DMS153 treated with DMSO at 0.1 percent for 48 hours (cell line): Measurements from ENCODE around the gene KAZN.

Experiments
- DNase-seq: peaks from one replicate; lab custom pipeline; 2025; ENCODE audit not compliant: unreplicated experiment; lab: John Stamatoyannopoulos, UW

Gene KAZN

DNA sequence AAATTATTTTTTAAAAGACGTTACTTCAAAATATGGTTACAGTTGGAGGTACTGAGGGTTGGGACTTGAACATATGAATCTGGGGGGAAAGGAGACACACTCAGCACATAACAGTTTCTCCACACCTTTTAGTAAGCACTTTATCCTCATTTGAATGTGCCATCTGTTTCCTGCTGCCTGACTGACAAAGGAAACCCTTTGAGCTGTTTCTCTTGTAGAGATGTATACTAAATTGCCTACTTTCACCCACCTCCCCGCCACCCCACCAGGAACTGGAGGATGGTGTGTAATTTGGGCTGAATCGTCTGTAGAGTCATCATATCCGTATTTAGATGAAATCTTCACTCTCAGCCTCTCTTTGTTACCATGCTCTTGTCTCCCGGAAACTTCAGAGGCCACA, 108.1 kb downstream of the KAZN start:
- no peak for DNase-seq

DNA sequence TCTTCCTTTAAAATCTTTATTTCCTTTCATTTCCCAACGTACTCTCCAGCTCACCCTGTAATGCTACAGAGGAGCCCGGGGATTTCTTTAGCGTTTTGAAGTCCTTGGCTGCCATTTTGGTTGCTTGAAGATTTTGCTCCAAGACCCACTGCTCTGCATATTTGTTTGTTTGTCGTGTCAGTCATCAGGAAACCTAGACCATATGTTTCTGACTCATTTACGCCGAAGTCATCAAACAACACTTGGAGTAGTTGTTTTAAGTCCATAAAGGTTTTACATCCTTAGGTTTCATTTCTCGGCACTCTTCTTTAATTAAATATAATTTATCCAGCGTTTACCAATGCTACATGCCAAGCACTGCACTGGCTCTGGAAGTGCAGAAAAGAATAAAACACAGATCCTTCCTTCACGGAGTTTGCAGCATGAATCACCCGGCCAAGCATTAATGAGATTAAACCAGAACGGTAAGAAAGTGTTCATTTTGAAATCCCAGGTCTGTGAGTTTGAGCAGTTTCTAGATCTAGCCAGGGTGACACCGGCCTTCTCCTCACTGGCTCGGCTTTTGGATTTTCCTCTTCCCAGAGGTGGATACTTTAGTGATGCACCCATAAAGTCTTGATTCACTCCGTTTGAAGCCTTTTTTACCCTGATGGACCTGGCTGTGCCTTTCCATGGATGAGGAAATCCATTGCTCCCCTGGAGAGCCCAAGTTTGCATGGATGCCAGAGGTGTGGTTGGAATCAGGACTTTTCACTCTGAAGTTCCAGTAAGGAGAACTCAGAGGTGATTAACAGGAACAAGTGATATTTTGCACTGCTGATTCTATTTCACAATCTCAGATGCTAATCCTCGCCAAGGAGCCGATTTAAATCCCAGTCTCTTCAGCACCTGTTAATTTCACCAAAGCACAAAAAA, 109.3 kb downstream of the KAZN start:
- no peak for DNase-seq

GRCh38 chr1:14710331-14710730, 111.8 kb downstream of the KAZN start:
- no peak for DNase-seq

DNA sequence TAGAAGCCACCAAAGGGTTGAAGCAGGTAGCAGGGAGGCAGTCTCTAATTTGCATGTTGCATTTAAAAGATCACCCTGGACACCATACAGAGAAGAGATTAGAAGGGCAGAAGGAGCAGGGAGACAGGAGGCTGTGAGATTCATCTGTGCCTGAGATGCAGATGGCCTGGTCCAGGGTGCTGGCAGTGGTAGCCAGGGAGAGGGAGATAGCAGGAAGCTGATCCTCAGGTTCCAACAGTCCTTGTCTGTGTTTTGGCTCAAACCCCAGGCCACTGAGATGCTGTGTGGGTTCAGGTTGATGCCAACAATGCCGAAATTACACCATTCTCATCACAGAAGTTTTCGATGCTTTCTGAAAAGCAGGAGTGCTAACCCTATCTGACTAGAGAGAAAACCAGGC, 113.7 kb downstream of the KAZN start:
- no peak for DNase-seq

- no peak for DNase-seq
Observed at GRCh38 chr1:14713077-14713476, 114.6 kb downstream of the KAZN start.

DNA sequence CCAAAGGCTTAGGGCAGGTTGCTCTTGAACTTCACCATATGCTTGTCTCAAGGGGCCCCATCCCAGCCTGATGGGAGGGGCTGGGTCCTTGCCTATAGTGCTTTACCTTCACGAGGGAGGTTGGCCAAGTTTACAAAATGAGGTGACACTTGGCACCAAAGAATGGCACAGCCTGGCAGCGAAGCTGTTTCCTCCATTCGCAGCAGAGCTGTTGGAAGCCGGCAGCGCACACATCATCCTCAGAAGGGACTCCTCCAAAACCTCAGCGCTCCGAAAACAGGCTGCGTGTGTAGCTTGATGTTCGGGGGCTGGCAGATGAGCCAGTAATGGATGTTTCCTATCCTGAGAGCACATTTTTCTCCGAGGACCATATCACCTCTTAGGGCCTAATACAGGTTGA, 116.8 kb downstream of the KAZN start:
- DNase-seq = no peak

- no peak for DNase-seq
Observed at GRCh38 chr1:14715802-14716201, 117.3 kb downstream of the KAZN start.

DNA sequence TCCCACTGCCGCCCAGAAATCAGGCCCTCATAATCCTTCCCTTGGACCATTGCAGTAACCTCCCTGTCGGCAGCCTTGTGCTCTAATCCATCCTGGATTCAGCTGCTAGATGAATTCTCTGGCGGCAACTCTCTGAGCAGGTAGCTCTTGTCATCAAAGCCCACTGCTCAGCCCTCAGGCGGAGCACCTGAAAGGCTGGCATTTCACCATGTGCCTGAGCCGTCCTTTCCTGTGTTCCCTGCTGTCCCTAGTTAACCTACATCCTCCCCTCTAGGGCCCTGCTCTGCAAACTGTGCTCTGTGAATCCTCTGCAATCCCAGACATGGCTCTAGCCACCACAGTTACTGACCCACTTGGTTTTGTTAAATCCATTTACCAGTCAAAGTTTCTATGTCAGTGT, 118.0 kb downstream of the KAZN start:
- no peak for DNase-seq

- DNase-seq = no peak
Observed at GRCh38 chr1:14718476-14718875, 120.0 kb downstream of the KAZN start.

- DNase-seq = no peak
Observed at GRCh38 chr1:14723401-14723800, 124.9 kb downstream of the KAZN start.

DNA sequence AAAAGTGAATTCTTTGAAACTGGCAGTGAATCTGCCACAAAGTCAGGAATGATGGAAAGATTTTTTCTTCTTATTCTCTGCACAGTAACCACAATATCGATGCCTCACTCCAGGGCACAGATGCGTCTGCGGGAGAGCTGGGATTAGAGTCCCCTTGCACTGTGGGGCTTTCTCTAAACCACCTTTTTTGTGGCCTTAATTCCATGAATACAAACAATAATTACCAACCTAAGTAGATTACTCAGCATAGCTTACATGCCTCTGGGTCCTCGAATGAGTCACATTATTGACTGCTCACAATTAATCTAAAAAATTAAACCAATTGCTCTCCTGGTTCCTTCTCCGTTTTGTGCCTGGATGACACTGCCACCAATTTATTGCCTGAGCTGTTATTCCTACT, 125.8 kb downstream of the KAZN start:
- DNase-seq = no peak

- DNase-seq = no peak
Observed at GRCh38 chr1:14724678-14725077, 126.2 kb downstream of the KAZN start.

DNA sequence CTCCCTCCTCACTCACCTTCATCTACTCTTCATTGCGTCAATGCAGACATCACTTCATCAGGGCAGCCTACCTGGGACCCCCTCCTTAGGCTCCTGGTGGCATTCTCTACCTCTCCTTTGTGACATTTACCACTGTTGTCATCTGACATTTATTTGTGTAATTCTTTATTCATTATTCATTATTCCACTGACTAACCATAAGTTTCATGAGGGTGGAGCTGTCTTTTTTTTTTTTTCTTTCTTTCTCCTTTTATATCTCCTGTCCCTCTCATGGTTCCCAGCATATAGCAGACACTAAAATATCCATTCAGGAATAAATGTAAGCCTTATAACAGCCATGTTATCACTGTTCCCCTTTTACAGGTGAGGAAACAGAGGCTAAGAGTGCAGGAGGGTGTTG, 126.8 kb downstream of the KAZN start:
- no peak for DNase-seq

- DNase-seq = no peak
Observed at GRCh38 chr1:14725695-14726094, 127.2 kb downstream of the KAZN start.

DNA sequence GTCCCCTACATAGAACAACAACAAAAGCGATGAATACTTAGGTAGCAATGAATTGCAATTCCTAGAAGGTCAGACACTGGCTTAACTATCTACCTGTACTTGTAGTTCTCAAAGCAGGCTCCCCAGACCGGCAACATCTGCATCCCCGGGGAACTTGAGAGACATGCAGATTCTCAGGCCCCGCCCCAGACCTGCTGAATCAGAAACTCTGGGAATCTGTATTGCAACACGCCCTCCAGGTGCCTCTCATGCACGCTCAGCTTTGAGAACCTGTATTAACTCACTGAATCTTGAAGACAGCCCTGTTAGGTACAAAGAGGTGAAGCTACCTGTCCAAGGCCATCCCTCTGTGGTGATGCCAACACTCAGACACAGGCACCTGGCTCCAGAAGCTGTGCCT, 128.1 kb downstream of the KAZN start:
- no peak for DNase-seq

DNA sequence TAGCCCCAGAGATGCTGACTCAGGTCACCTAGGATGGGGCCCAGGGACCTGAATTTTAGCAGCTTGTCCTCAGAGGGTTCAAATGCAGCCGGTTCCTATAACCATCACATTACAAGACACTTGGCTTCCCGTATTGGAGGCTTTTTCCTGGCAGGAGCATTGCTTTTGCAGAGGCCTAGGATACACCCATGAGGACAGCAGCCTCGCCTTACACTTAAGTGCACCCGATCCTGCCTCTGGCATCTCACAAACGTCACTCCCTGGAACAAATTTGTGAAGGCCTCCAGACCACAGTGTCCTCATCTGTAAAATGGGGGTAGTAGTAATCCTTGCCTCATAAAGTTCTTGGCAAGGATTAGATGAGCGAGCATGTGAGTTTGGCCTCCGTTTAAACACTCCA, 130.0 kb downstream of the KAZN start:
- DNase-seq = no peak

- no peak for DNase-seq
Observed at GRCh38 chr1:14732728-14733047, 134.2 kb downstream of the KAZN start.

- no peak for DNase-seq
Observed at GRCh38 chr1:14733048-14733778, 134.7 kb downstream of the KAZN start.

- no peak for DNase-seq
Observed at GRCh38 chr1:14733779-14734140, 135.3 kb downstream of the KAZN start.

DNA sequence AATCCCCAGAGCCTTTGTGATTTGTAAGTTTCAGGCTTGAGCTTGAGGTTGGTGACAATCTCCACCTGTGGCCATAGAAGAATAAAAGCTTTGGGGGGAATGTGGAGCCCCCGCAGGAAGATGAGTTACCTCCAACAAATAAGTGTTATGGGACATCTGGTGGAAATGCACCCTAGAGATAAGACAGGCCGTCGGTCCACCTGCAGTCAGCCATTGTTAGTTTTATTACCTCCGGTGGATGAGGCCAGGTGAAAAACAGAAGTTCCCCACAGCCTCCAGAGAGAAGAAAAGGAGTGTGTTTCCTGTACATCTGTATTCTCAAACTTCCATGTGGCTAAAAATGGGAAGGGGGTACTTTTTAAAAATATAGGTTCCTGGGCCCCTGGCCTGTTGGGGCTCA, 137.4 kb downstream of the KAZN start:
- DNase-seq = peak; percentile 79

DNA sequence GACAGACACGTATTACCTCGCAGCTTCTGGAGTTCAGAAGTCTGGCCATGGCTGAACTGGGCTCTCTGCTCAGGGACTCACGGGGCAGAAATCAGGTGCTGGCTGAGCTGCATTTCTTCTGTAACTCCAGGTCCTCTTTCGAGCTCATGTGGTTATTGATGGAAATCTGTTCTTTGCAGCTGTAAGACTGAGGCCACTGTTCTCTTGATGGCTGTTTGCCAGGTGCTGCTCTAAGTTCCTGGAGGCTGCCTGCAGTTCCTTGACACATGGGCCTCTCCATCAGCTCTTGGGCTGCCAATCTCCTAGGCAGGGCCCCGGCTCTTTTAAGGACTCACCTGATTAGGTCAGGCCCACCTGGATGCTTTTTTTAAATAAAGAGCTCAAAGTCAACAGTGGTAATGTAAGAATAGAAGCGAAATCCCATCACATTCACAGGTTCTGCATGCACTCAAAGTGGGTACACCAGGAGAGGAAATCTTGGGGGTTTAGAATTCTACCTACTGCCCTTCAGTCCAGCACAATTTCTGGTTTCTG, 139.1 kb downstream of the KAZN start:
- DNase-seq = no peak

- peak; percentile 96 for DNase-seq
Observed at GRCh38 chr1:14738235-14738634, 139.8 kb downstream of the KAZN start.
